Keratinocyte (primary cell): ENCODE measurements around the gene ZNF160. TPM values are rescaled to one million over a fixed set of nuclear protein-coding genes. Genes with fewer than 3 reads are reported as not detected.
"Not testable (repeated sequence)": the region's sequence is repeated elsewhere in the genome, so short reads cannot be mapped to it uniquely, and the experiment has no call there.

Experiments used
- DNase-seq: peaks from one replicate; pipeline ENCODE4 v3.0.0-alpha.2; 2011; ENCODE audit warnings: low read depth, missing footprints, low spot score
- FAIRE-seq: peaks from 2 replicates; lab custom pipeline; 2011; peaks lifted over from hg19 to GRCh38; lab: Jason Lieb, UNC
- H2AFZ ChIP-seq: 2 replicates; pipeline ENCODE4 v1.6.0; 2012; ENCODE audit warnings: low read length, control low read depth, inconsistent platforms; ENCODE audit not compliant: control insufficient read depth
- H3K27ac ChIP-seq: 2 replicates; pipeline ENCODE4 v1.5.1; 2011; ENCODE audit warnings: low read length; ENCODE audit not compliant: control insufficient read depth, insufficient read depth
- H3K27me3 ChIP-seq: 3 replicates; pipeline ENCODE4 v1.6.0; 2011; ENCODE audit warnings: low read length; ENCODE audit not compliant: control insufficient read depth, insufficient read depth; ENCODE audit errors: extremely low read depth
- H3K36me3 ChIP-seq, 2 experiments: 2 replicates in 1 of 2; 3 replicates in 1 of 2; pipeline ENCODE4 v1.5.1; 2011; ENCODE audit warnings: low read length in 2 of 2, mild to moderate bottlenecking in 1 of 2; ENCODE audit not compliant: control insufficient read depth in 2 of 2, insufficient read depth in 2 of 2; ENCODE audit errors: extremely low read depth in 1 of 2
- H3K4me1 ChIP-seq: 3 replicates; pipeline ENCODE4 v1.5.1; 2011; ENCODE audit warnings: low read length; ENCODE audit not compliant: control insufficient read depth, insufficient read depth; ENCODE audit errors: extremely low read depth
- H3K4me2 ChIP-seq: 3 replicates; pipeline ENCODE4 v1.6.0; 2011; ENCODE audit warnings: low read depth, low read length; ENCODE audit not compliant: control insufficient read depth, insufficient read depth; ENCODE audit errors: extremely low read depth
- H3K4me3 ChIP-seq, 3 experiments: fragments of 200-600 bp in 1 of 3; sonication (generic) in 1 of 3; 2 replicates in 2 of 3; 3 replicates in 1 of 3; pipeline ENCODE4 v1.5.1; 2011 to 2016; ENCODE audit warnings: low read length in 3 of 3, mild to moderate bottlenecking in 3 of 3, control low read depth in 2 of 3, inconsistent platforms in 1 of 3, low read depth in 1 of 3, mixed read lengths in 1 of 3, mixed run types in 1 of 3, moderate library complexity in 1 of 3; ENCODE audit not compliant: control insufficient read depth in 2 of 3, insufficient read depth in 2 of 3; ENCODE audit errors: extremely low read depth in 1 of 3
- H3K79me2 ChIP-seq: 2 replicates; pipeline ENCODE4 v1.6.0; 2012; ENCODE audit warnings: low read length; ENCODE audit not compliant: control insufficient read depth, insufficient read depth
- H3K9ac ChIP-seq: 3 replicates; pipeline ENCODE4 v1.6.0; 2011; ENCODE audit warnings: low read length; ENCODE audit not compliant: control insufficient read depth, insufficient read depth; ENCODE audit errors: extremely low read depth
- H3K9me1 ChIP-seq: 3 replicates; pipeline ENCODE4 v1.6.0; 2011; ENCODE audit warnings: low read length; ENCODE audit not compliant: control insufficient read depth, insufficient read depth; ENCODE audit errors: extremely low read depth
- H3K9me3 ChIP-seq: 2 replicates; pipeline ENCODE4 v1.5.1; 2012; ENCODE audit warnings: low read depth, low read length; ENCODE audit not compliant: control insufficient read depth
- H4K20me1 ChIP-seq: 3 replicates; pipeline ENCODE4 v1.6.0; 2011; ENCODE audit warnings: low read length; ENCODE audit not compliant: control insufficient read depth, insufficient read depth; ENCODE audit errors: extremely low read depth
- CTCF ChIP-seq, 3 experiments: IDR thresholded peaks in 1 of 3; conservative IDR thresholded peaks in 1 of 3; optimal IDR thresholded peaks in 1 of 3; 2 replicates in 2 of 3; 3 replicates in 1 of 3; pipeline versions ENCODE3 to v1.5.1; 2011; ENCODE audit warnings: low read length in 3 of 3, mild to moderate bottlenecking in 3 of 3, moderate library complexity in 2 of 3, control low read depth in 1 of 3, inconsistent platforms in 1 of 3; ENCODE audit not compliant: insufficient read depth in 2 of 3; ENCODE audit errors: extremely low read depth in 1 of 3
- EZH2 ChIP-seq: IDR thresholded peaks from one replicate; pipeline ENCODE4 v1.6.1; 2012; ENCODE audit warnings: inconsistent platforms, mild to moderate bottlenecking, low read length, moderate library complexity
- dilution Hi-C: fragments of 300-500 bp; cut with MboI; formaldehyde crosslinking; loops from one replicate; pipeline ENCODE4 v1.7.0; 2020; ENCODE audit warnings: low sequenced_read_pairs; ENCODE audit not compliant: extremely low pct_ligation_motif_present
- polyA plus RNA-seq, 5 experiments: library from polyadenylated mRNA; depleted of rRNA in 3 of 5; stranded (reverse) in 3 of 5; stranded (forward) in 1 of 5; unstranded in 1 of 5; fragments of >200 nt; gene quantifications; 1 replicate in 1 of 5; 2 replicates in 3 of 5; 3 replicates in 1 of 5; pipeline versions ENCODE4 v1.2.1 to v1.2.3, GENCODE V29; 2011 to 2012; ENCODE audit warnings: missing spikeins in 2 of 5, low read depth in 1 of 5, low replicate concordance in 1 of 5

The ZNF160 gene
- polyA plus RNA-seq, 1 donor (not counting 4 experiments of a cell fraction or from before 2014, with no cell fraction given), result 14.4 TPM

GRCh38 chr19:53096982-53097690 lies 6.1 kb downstream of the ZNF160 start:
- H3K9ac ChIP-seq, H3K27me3 ChIP-seq, H2AFZ ChIP-seq, DNase-seq, H3K4me3 ChIP-seq, H3K4me1 ChIP-seq, FAIRE-seq, H3K9me1 ChIP-seq, H3K27ac ChIP-seq, H3K9me3 ChIP-seq, H4K20me1 ChIP-seq, H3K4me2 ChIP-seq, dilution Hi-C loops: not testable (repeated sequence)
- peaks cover 33% of the 10 kb centered on the region for H3K79me2 ChIP-seq
- peaks cover 3 to 14% of the 10 kb centered on the region in 2 experiments for H3K36me3 ChIP-seq

- H3K4me3 ChIP-seq, H3K9me1 ChIP-seq, H3K27ac ChIP-seq, dilution Hi-C loops, H3K4me1 ChIP-seq, DNase-seq, H3K9ac ChIP-seq, H3K4me2 ChIP-seq, H3K27me3 ChIP-seq, H2AFZ ChIP-seq, FAIRE-seq, H3K9me3 ChIP-seq, H4K20me1 ChIP-seq: not testable (repeated sequence)
- Histone ChIP-seq H3K79me2 (peaks cover 29% of the 10 kb centered on the region), H3K36me3 (peaks cover 3 to 14% of the 10 kb centered on the region in 2 experiments)
Observed at GRCh38 chr19:53096579-53096978, 6.6 kb downstream of the ZNF160 start.

GRCh38 chr19:53094754-53095575 lies 8.3 kb downstream of the ZNF160 start:
- H3K79me2 ChIP-seq, result peaks cover 23% of the 10 kb centered on the region
- H3K9me3 ChIP-seq, result no peaks in the 10 kb centered on the region
- H3K4me3 ChIP-seq, result no peak overlapping the region
- no peaks in the 10 kb centered on the region for H4K20me1 ChIP-seq
- no peak for DNase-seq
- H3K27ac ChIP-seq, result no peak overlapping the region
- H3K9me1 ChIP-seq, result no peaks in the 10 kb centered on the region
- no peaks in the 10 kb centered on the region for H3K27me3 ChIP-seq
- H3K36me3 ChIP-seq, result peaks cover 10 to 20% of the 10 kb centered on the region in 2 experiments
- H3K4me2 ChIP-seq, result no peak overlapping the region
- dilution Hi-C loops, result no loop called here
- no peaks in the 10 kb centered on the region for H3K4me1 ChIP-seq
- H3K9ac ChIP-seq, result no peak overlapping the region
- TF ChIP-seq CTCF (optimal IDR thresholded peaks at IDR 0.05 in 1 of 3, IDR thresholded peaks at IDR 0.05 in 1 of 3, conservative IDR thresholded peaks at IDR 0.05 in 1 of 3; ENCODE audit: extremely low read depth in 1 of 3, insufficient read depth in 2 of 3, low read length in 3 of 3) (no peak), EZH2 (no peak)
- no peak overlapping the region for H2AFZ ChIP-seq
- no peak for FAIRE-seq
